Suprapubic skin (tissue), 4 donors: ENCODE data around the gene TSPAN8. TPM values are rescaled to one million over a fixed set of nuclear protein-coding genes. Genes with fewer than 3 reads are reported as not detected.

Source experiments
- DNase-seq, 2 donors: peaks; one replicate each; pipeline ENCODE4 v3.0.0-alpha.2; 2019; ENCODE audit warnings: low spot score in 2 of 2
- H3K27ac ChIP-seq: fragments of 200-600 bp; sonication (generic); one replicate; pipeline ENCODE4 v1.5.1; 2019
- H3K27me3 ChIP-seq: fragments of 200-600 bp; sonication (generic); one replicate; pipeline ENCODE4 v1.5.1; 2019
- H3K36me3 ChIP-seq: fragments of 200-600 bp; sonication (generic); one replicate; pipeline ENCODE4 v1.5.1; 2019
- H3K4me1 ChIP-seq: fragments of 200-600 bp; sonication (generic); one replicate; pipeline ENCODE4 v1.5.1; 2019
- H3K4me3 ChIP-seq: fragments of 200-600 bp; sonication (generic); one replicate; pipeline ENCODE4 v1.5.1; 2019; ENCODE audit warnings: mild to moderate bottlenecking
- H3K9me3 ChIP-seq: fragments of 200-600 bp; sonication (generic); one replicate; pipeline ENCODE4 v1.5.1; 2019
- EP300 ChIP-seq: sonication (generic); formaldehyde crosslinking; IDR thresholded peaks from one replicate; pipeline ENCODE4 v1.6.1; 2017; ENCODE audit warnings: antibody characterized with exemption
- POLR2A ChIP-seq, 2 donors: fragments of 450-650 bp; IDR thresholded peaks; one replicate each; pipeline ENCODE4 v1.6.1; 2017; ENCODE audit warnings: antibody characterized with exemption in 2 of 2, mild to moderate bottlenecking in 2 of 2, moderate library complexity in 2 of 2
- POLR2AphosphoS5 ChIP-seq, 3 donors: sonication (generic); formaldehyde crosslinking; IDR thresholded peaks; one replicate each; pipeline ENCODE4 v1.6.1; 2017; ENCODE audit warnings: antibody characterized with exemption in 3 of 3
- WGBS: methylation state at CpG from one replicate; pipeline ENCODE4 v1.1.5; 2018; 5-methylcytosine and 5-hydroxymethylcytosine counted together
- total RNA-seq, 4 donors: library from RNA; depleted of rRNA; stranded (reverse); fragments of >200 nt; gene quantifications; one replicate each; pipeline ENCODE4 v1.1.0, GENCODE V29; 2016
- TF ChIP-seq, protein P1 (sequence below), 2 donors: fragments of 200-600 bp in 1 of 2; fragments of 450-650 bp in 1 of 2; sonication (generic) in 1 of 2; IDR thresholded peaks; one replicate each; pipeline ENCODE4 v1.5.1; 2016 to 2019; ENCODE audit warnings: antibody characterized with exemption in 2 of 2, mild to moderate bottlenecking in 1 of 2, moderate library complexity in 1 of 2

TSPAN8 gene
- total RNA-seq, 4 donors from 2014 or later, result 8.3 to 33.6 (median 26.1) TPM

DNA sequence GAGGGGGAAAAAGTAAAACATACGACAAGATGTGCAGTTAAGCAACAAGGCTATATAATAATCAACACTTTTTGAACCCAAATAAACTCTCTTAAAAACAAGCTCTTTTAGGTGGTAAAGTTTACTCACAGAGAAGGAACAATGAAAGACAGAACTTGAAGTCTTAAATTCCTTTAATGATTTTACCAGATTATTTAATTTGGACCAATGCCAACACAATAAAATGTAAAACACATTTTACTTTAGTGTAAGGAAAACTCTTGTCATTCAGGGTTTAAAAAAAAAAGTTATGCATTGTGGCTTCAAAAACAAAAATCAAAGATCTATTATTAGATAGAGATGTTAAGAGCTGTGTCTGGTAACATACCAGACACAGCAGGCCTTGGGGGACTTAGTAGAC, 13.1 kb downstream of the TSPAN8 start:
- no peak overlapping the region for H3K4me3 ChIP-seq
- DNase-seq, result no peak
- no peak overlapping the region for H3K27ac ChIP-seq
- no peaks in the 10 kb centered on the region for H3K27me3 ChIP-seq
- H3K36me3 ChIP-seq, result no peaks in the 10 kb centered on the region
- WGBS, result 50% methylated on average over 1 of the region's 1 CpG
- TF ChIP-seq POLR2AphosphoS5 (IDR thresholded peaks at IDR 0.05), result no peak
- no peak for TF ChIP-seq EP300
- H3K4me1 ChIP-seq, result peaks cover 4% of the 10 kb centered on the region
- H3K9me3 ChIP-seq, result no peaks in the 10 kb centered on the region

DNA sequence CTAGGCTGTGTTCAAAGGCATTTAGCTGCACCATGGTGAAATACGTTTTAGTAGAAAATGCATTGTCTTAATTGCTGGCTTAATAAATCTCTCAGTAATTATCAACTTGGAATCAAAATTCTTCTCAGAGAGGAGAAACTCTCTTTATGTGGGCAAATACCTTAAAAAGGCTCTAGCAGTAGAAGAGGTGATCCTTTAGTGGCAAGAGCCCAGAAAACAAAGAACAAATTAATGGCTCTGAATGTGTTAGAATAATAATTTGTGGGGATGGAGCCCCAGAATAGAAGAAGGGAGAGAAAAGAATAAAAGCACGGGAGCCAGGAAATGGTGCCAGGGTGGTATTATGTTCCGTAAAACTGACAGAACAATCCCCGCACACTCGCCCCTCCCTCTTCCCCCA, 14.8 kb downstream of the TSPAN8 start:
- peaks cover 4% of the 10 kb centered on the region for H3K4me1 ChIP-seq
- no peak for DNase-seq
- H3K27me3 ChIP-seq, result no peaks in the 10 kb centered on the region
- WGBS, result 83% methylated on average over 5 of the region's 5 CpGs
- no peak overlapping the region for H3K4me3 ChIP-seq
- H3K27ac ChIP-seq, result no peak overlapping the region
- no peak for TF ChIP-seq EP300
- TF ChIP-seq POLR2A (IDR thresholded peaks at IDR 0.05), result no peak
- TF ChIP-seq POLR2AphosphoS5 (IDR thresholded peaks at IDR 0.05), result no peak
- TF ChIP-seq, protein P1, sequence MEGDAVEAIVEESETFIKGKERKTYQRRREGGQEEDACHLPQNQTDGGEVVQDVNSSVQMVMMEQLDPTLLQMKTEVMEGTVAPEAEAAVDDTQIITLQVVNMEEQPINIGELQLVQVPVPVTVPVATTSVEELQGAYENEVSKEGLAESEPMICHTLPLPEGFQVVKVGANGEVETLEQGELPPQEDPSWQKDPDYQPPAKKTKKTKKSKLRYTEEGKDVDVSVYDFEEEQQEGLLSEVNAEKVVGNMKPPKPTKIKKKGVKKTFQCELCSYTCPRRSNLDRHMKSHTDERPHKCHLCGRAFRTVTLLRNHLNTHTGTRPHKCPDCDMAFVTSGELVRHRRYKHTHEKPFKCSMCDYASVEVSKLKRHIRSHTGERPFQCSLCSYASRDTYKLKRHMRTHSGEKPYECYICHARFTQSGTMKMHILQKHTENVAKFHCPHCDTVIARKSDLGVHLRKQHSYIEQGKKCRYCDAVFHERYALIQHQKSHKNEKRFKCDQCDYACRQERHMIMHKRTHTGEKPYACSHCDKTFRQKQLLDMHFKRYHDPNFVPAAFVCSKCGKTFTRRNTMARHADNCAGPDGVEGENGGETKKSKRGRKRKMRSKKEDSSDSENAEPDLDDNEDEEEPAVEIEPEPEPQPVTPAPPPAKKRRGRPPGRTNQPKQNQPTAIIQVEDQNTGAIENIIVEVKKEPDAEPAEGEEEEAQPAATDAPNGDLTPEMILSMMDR (IDR thresholded peaks at IDR 0.05), result no peak
- H3K9me3 ChIP-seq, result no peaks in the 10 kb centered on the region
- no peaks in the 10 kb centered on the region for H3K36me3 ChIP-seq

DNA sequence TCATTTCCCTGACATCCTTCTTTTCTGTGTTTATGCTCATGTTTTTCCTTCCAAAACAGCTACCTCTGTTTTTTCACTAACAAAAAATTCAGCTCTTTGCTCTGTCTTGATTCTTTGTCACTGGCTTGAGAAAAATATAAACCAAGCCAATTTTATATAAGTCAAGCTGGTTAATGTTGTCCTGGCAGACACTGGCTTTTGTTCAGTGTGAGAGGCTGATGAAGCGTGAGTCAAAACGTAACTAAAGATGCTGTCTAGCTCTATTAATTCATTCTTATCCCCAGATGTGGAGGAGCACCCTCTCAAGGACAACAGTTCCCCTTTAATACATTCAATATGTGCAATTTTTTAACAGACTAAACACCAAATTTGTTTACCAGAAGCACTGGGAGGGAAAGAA, 15.8 kb downstream of the TSPAN8 start:
- WGBS, result 67% methylated on average over 2 of the region's 2 CpGs
- Histone ChIP-seq H3K27ac (peak overlapping the region; percentile 66), H3K9me3 (no peaks in the 10 kb centered on the region), H3K27me3 (no peaks in the 10 kb centered on the region), H3K4me1 (peaks cover 4% of the 10 kb centered on the region), H3K36me3 (no peaks in the 10 kb centered on the region), H3K4me3 (no peak overlapping the region)
- TF ChIP-seq POLR2AphosphoS5 (IDR thresholded peaks at IDR 0.05) (no peak), POLR2A (IDR thresholded peaks at IDR 0.05) (no peak), EP300 (no peak)
- TF ChIP-seq, protein P1 (IDR thresholded peaks at IDR 0.05), result no peak
- no peak for DNase-seq

DNA sequence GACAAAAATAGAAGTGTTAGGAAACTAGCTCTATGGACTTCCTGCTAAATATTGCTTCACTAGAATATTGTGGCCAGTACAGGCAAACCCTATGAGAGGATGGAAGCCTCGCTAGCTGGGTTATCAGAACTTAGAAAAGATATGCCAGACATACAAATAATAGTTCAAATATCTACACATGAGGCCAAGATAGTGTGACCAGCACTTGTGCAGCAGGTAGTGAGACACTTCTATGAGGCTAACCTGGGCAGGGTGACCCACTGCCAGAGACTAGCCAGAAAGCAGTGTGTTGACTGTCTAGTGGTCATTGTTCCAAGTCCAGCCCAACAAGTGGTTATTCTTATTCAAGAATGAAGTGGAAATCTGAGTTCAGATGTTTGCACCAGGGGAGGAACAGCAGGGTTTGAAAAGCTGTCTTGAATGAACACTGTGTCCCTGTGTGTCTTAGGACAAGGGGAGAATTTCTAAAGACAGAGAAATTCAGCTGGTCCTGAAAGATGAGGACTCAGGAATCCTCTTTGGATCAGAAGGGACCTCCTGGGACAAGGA, 16.3 kb downstream of the TSPAN8 start:
- H3K36me3 ChIP-seq, result no peaks in the 10 kb centered on the region
- H3K9me3 ChIP-seq, result no peaks in the 10 kb centered on the region
- H3K4me1 ChIP-seq, result peaks cover 4% of the 10 kb centered on the region
- WGBS, result 75% methylated on average over 1 of the region's 1 CpG
- H3K27me3 ChIP-seq, result no peaks in the 10 kb centered on the region
- no peak overlapping the region for H3K4me3 ChIP-seq
- H3K27ac ChIP-seq, result peak overlapping the region; percentile 66
- DNase-seq, result no peak
- TF ChIP-seq POLR2A (IDR thresholded peaks at IDR 0.05) (no peak), POLR2AphosphoS5 (IDR thresholded peaks at IDR 0.05) (no peak), EP300 (no peak)
- TF ChIP-seq, protein P1 (IDR thresholded peaks at IDR 0.05), result no peak

DNA sequence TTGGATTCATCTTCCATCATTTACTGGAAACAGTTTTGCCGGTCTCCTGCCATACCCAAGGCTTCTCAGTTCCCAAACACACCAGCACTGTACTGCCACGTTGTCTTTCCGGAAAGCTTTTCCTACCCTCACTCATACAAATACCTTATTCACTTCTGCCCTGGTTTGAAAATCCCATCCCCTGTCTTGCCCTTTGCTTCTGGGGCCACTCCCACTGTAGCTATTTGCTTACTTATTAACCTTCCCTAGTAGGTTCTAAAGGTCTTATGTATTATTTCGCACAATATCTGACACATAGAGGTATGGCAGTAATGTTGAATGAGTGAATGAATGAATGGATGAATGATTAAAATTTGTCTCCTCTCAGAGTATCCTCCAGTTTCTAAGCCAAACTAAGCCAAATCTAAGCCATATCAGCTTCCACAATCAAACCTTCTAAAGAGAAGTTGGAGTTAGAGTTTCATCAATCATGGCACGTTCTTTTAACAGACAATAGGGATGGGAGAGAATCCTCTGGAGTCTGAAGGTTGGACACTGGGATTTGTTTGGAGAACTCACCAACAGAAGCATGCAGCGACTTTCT, 18.6 kb downstream of the TSPAN8 start:
- WGBS, result 75% methylated on average over 6 of the region's 6 CpGs
- H3K36me3 ChIP-seq, result no peaks in the 10 kb centered on the region
- no peaks in the 10 kb centered on the region for H3K9me3 ChIP-seq
- H3K4me3 ChIP-seq, result no peak overlapping the region
- H3K27me3 ChIP-seq, result no peaks in the 10 kb centered on the region
- no peak for DNase-seq
- H3K4me1 ChIP-seq, result peaks cover 4% of the 10 kb centered on the region
- no peak overlapping the region for H3K27ac ChIP-seq
- TF ChIP-seq, protein P1 (IDR thresholded peaks at IDR 0.05), result no peak
- TF ChIP-seq POLR2AphosphoS5 (IDR thresholded peaks at IDR 0.05) (no peak), POLR2A (IDR thresholded peaks at IDR 0.05) (no peak), EP300 (no peak)
